Measurements from ENCODE around the gene MED15. TPM values are rescaled to one million over a fixed set of nuclear protein-coding genes. Genes with fewer than 3 reads are reported as not detected.
A peak's percentile ranks its signal among the peaks of the same experiment; 100 is the strongest.
"Not testable (repeated sequence)": the region's sequence is repeated elsewhere in the genome, so short reads cannot be mapped to it uniquely, and the experiment has no call there.

The MED15 gene
- total RNA-seq, 1 donor from 2014 or later = 16.1 TPM

DNA sequence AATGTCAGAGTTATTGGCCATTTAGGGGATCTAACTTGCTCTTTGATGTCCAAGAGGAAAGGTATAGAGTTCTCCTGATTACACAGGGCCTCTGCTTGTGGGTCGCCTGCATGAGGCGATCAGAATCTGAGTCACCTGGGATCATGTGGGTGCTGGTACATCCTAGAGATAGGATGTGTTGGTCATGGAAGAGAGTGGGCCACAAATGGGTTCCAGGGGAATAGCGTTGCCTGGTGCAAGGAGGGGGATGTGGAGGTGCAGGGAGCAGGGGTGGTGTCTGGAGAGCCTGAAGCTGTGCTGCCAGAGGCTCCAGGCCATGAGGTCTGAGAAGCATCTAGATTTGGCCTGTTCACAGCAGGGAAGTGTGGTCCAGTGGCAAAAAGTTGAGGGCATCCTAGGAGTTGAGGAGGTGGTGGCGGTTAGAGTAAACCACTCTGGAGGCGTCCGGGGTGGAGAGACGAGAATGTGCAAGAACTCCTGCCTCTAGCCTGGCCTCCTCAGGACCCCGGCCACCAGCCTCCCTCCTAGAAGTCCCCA lies 92.8 kb downstream of the MED15 start:
- DNase-seq (ENCODE audit: low read depth in 2 of 2) = no peak

DNA sequence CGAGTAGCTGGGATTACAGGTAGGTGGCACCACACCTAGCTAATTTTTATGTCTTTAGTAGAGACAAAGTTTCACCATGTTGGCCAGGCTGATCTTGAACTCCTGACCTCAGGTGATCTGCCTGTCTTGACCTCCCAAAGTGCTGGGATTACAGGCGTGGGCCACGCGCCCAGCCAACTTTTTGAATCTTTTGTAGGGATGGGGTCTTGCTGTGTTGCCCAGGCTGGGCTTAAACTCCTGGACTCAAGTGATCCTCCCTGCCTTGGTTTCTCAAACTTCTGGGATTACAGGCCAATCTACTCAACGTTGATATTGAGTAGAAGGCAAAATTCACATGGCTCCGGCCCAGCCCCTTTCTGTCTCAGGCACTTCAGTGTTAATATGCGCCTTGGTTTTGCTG lies 93.9 kb downstream of the MED15 start:
- no peak for DNase-seq (ENCODE audit: low read depth in 2 of 2)

DNA sequence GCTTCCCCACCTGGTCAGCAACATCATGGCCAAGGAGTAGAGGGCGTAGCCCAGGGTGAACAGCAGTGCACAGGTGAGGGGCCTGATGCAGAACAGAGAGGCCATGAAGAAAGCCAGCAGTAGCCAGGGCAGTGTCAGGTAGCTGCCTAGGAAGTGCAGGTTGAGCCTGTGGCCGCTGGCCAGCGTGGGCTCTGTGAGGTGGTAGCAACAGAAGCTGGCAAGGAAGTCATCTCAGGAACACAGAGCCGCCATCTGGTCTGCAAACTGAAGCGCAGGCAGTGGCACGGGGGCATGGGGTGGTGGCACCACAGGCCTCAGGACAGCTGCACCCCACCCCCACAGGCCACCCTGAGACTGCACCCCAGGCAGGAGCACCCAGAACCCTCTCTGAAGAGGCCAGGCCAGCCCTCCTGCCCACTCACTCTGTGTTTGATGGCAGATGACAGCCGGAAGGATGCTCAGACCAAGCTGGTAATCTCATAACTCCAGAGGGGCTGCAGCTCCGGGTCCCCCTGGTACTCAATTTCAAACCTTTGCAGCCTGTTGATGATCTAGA lies 95.3 kb downstream of the MED15 start:
- DNase-seq (ENCODE audit: low read depth in 2 of 2) = no peak

DNA sequence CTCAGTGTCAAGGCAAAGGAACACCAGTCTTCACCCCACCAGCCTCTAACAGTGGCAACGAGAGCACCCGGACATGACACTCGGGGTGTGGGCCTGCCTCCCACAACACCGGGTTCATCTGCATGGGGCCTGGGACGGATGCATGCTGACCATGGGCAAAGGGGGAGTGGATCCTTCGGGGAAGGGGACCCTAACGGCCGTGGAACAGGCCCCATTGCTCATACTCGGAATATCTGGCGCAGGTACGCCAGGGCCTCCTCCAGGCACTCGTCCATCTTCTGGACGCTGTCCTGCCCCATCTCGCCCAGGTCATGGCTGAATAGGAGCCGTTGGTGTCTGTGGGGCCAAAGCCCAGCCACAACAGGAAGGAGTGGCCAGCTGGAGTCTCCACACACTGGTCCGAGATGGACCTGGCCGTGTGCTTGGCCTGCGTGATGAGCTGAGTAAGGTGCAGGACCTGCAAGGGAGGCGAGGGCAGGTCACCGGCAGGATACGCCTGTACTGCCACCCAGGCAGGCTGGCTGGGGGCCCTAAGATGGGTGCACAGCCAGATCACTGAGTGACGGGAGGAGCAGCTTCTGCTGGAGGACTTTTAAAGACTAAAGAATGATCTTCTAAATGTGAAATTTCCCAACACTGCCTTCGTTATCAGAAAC lies 96.8 kb downstream of the MED15 start:
- no peak for DNase-seq (ENCODE audit: low read depth in 2 of 2)

DNA sequence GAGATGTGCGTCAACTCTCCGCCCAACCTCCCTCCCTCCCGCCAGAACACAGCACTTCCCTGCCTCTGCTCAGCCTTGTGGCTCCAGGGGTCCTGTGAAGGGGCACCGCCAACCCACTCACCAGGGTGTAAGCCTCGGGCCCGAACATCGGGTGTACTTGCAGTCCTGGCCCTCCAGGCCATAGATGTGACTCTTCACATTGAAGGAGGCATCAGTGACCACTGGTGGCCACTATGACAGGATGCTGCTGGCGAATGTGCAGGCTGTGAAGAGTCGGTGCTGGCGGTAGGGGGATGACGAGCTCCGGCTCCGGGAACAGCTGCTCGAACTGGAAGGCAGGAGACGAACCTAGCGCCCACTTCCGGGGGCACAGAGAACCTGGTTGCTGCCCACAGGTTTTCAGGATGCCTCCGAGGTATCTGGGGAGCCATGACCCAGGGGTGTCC lies 97.4 kb downstream of the MED15 start:
- DNase-seq (ENCODE audit: low read depth in 2 of 2) = no peak

DNA sequence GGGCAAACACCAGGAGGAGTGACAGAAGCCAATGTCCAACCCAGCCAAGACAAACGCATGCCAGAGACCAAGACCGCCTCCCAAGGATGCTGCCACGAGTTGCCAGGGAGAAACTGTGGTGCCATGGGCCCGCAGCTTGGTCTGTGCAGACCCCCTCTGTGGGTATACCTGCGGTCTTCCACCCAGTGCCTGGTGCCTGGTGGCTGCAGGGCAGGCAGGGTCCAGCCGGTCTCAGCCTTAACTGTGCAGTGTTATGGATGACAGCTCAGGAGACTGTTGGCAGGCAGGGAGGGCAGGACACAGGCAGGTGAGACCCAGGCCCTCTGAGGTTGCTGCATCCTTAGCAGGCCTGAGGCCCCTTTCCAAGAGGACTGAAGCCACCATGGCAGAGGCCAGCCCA lies 97.9 kb downstream of the MED15 start:
- DNase-seq (ENCODE audit: low read depth in 2 of 2) = no peak

DNA sequence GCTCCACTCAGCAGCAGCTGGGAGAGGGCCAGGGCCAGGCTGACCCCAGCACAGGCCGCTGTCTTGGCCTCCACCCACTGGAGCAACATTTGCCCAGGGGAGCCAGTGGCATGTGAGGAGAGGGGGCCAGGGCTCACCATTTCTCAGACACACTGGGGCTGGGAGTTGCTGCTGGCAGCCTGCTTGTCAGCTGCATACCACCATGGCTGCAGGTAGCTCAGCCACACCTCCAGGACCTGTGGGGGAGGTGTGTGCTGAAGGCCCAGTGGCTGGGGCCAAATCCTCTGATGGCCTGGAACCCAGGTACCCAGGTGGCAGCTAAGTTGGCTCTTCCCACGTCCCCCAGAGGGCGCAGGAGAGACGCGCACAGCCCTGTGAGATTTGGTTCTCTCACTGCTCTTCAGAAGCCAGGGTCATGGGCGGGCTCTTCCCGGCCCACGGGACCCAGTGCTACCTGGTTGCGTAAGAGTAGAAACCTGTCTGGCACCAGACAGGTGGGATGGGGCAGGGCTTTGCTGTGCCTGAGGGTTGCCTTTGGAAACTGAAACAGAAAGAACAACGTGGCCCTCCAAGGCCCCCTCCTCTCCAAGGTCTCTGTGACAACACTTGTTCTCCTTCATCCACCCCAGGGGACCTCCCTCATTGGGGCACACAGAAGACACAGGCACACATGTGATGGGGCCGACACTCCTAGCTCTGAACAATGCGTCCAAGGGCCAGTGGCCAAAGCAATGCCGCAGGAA lies 98.8 kb downstream of the MED15 start:
- DNase-seq (ENCODE audit: low read depth in 2 of 2) = peak; percentile 70 to 80

DNA sequence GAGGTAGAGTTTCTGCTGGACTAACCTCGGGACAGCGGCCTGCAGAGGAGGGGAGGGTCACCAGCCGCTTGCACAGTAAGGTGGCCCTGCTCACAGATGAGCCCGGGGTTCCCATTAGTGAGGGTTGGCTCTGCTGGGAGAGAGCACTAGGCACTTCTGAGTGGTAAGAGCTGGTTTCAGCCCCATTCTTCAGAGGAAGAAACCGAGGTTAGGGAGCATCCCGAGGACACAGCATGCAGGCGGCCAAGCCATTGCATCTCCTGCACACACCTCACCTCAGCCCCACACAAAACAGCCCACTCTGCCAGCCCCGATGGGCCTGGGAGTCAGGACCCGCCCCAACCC lies 99.3 kb downstream of the MED15 start:
- no peak for DNase-seq (ENCODE audit: low read depth in 2 of 2)

DNA sequence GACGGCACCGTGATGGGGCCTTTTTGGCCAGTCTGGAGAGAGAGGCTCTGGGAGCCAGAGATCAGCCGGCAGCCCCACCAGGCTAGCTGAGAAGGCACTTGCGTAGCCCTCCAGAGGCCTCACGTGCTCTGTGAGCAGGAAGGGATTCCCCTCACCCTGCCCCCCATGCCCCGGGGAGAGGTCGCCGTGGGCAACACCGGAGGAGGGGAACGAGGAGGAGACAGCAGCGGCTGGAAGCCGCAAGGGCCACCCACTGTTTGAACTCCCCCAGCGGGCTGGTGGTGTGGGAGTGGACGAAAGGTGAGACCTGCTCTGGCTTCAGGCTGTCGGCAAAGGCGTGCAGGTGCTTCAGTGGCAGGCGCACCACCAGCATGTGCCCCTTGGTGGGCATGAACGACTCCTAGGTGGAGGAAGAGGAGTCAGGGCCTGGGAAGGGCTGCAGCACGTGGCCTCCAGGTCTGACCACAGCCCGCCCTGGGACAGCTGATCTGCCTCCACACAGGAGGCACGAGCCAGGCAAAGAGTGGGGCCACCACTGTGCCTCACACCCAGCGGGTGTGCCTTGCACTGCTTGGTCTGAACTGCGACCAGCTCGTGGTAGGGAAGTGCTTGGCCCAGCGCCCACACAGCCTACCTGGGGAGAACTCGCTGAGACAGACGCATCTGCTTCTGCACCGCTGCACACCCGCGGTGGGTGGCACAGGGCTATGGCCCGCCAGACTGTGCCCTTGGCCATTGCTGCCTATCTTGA lies 99.9 kb downstream of the MED15 start:
- DNase-seq (ENCODE audit: low read depth in 2 of 2) = no peak

DNA sequence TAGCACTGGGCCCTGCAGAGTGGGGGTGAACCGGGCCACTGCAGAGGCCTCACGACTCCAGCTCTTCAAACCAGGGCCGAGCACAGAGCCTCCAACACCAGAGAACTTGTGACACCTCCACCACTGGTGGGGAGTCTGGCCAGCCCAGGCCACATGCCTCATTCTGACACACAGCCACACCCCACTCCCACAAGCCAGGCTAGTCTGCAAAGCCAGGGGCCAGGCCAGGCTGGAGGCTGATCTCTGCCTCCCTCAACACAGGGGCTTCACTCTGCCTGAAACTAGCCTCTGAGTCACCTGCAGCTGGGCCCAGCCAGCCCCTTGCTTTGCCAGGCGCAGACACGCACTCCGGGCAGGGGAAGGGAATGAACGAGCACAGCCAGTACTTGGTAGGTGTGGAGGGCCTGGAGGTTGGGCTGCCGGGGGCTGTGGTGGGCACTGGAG lies 102.9 kb downstream of the MED15 start:
- DNase-seq (ENCODE audit: low read depth in 2 of 2) = no peak

DNA sequence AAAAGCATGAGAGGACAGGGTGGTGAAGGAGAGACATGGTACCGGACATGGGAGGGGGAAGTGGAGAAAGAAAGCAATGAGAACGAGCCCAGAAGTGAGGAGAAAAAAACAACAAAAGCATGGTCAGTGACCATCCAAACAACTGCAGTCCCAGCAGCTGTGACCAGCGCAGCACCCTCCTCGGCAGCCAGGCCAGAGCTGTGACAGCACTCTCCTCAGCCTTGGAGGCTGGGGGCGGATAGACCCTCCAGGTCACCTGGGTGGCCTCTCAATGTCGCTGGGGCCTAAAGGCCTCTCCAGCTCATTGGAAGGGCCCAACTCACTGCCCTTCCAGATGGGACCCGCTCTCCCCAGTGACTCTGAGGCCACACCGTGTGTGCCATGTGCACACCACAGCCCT lies 103.3 kb downstream of the MED15 start:
- DNase-seq (ENCODE audit: low read depth in 2 of 2) = no peak

DNA sequence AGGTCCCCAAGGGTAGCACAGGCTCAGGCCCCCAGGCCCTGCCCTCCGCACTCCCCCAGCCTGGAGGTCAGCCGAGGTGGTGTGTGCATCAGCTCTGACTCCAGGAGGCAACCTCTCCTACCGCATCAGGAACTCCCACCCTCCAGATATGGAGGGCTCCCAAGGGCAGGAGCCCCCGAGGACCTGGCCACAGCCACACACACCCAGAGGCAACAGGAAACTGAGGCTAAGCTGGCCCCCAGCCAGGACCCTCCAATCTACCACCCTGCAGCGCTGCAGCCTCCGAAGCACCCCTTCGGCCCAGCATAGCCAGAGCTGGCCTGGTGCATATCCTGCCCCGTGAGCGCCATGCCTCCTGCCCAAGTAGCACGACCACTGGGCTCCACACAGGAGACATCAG lies 104.0 kb downstream of the MED15 start:
- no peak for DNase-seq (ENCODE audit: low read depth in 2 of 2)

DNA sequence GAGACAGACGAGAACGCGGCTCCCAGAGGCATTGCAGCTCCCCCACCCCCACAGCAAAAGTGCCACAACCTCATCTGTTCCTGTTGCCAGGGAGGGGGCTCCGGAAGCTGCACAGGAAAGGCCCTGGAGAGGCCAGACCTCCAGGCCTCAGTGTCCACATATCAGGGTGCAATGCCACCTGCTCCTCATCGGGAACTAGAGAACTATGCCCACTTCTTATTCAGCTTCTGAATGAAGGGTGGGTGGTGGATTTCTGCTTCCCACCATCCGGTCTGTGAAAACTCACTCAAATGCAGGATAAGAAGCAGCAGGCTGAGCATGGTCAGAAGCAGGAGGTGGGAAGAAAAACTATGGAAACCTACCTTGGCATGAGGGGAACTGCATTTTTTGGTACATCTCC lies 105.9 kb downstream of the MED15 start:
- DNase-seq (ENCODE audit: low read depth in 2 of 2) = no peak

DNA sequence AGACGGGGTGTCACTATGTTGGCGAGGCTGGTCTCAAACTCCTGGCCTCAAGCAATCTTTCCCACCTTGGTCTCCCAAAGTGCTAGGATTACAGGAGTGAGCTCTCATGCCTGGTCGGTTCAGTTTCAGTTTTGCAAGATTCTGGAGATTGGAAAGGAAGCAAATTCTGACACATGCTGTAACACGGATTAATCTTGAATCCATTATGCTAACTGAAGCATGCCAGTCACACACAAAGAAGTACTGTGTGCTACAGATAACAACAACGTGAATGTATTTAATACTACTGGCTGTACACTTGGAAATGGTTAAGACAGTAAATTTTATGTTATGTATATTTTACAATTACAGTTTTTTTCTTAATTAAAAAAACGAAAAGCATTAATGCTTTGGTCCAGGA lies 107.6 kb downstream of the MED15 start:
- DNase-seq (ENCODE audit: low read depth in 2 of 2) = no peak

DNA sequence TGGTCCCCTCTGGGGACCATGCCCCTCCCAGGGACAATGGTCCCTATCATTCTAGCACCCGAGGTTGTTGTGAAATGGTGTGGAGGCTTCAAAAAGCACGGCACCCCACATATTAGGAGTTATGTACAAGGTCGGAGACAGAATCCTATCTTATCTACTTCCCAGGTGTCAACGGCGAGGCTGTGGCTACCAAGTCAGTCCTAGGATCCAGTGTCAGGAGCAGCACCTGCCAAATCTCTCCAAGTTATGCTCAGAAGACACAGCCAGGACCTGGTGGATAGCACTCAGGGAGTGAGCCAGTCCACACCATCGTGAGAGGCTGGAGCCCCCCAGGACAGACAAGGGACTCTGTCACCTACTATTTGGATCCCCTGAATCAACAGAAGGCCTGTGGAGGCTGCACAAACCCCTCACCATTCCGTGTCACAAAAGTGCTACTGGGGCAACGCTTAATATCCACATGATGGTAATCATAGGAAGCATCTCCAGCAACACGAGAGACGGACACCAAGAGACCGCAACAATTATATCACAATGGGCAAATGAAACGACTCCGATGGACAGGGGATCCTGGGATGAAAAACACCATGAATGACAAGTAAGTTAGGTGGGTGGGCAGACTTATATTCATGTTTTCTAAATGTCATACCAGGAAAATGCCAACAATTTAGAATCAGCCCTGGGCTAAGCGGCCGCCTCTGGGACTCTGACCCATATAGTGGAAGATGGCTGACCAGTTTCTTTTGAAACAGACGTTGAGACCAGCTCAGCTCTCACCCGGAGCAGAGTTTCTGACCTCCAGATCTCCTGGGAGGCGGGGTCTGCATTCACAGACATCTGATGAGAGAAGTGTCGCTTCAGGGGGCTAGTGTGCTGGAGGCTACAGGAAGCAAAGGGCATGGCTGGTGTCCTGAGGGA lies 108.4 kb downstream of the MED15 start:
- DNase-seq (ENCODE audit: low read depth in 2 of 2) = no peak

DNA sequence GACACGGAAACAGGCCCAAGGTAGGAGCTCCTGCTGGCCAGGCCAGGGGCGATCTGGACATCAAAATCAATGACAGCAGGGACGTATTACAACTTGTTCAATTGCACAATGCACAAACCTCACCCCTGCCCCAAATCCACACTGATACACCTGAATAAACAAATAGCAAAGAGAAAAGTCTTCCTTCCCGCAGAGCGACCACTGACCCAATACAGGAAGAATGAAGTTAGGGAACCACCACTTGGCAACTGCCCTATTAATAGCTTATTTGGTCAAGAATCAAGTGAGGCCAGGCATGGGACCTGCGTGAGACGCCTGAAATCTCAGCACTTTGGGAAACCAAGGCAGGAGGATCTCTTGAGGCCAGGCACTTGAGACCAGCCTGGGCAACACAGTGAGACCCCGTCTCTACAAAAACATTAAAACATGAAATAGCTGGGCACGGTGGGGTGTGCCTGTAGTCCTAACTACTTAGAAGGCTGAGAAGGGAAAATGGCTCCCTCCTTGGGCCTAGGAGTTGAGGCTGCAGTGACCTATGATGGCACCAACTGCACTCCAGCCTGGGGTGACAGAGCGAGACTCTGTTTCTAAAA lies 109.1 kb downstream of the MED15 start:
- no peak for DNase-seq (ENCODE audit: low read depth in 2 of 2)

DNA sequence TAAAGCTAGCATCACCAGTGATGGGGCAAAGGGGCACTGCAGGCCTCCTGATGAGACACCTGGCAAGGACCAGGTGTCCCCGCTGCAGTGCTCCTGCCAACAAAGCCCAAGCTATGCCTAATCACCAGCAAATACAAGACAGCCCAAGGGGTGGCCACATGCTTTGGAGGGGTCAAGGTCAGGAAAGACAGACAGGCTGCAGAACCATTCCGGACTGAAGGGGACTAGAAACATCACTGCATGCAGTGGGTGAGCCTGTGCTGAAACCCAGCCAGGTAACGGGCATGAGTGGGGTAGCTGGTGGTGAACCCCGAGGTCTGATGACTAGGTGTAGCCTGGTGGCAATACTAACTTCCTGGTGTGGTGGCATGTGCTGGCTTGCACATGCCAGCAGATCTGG lies 111.1 kb downstream of the MED15 start:
- DNase-seq (ENCODE audit: low read depth in 2 of 2) = no peak

DNA sequence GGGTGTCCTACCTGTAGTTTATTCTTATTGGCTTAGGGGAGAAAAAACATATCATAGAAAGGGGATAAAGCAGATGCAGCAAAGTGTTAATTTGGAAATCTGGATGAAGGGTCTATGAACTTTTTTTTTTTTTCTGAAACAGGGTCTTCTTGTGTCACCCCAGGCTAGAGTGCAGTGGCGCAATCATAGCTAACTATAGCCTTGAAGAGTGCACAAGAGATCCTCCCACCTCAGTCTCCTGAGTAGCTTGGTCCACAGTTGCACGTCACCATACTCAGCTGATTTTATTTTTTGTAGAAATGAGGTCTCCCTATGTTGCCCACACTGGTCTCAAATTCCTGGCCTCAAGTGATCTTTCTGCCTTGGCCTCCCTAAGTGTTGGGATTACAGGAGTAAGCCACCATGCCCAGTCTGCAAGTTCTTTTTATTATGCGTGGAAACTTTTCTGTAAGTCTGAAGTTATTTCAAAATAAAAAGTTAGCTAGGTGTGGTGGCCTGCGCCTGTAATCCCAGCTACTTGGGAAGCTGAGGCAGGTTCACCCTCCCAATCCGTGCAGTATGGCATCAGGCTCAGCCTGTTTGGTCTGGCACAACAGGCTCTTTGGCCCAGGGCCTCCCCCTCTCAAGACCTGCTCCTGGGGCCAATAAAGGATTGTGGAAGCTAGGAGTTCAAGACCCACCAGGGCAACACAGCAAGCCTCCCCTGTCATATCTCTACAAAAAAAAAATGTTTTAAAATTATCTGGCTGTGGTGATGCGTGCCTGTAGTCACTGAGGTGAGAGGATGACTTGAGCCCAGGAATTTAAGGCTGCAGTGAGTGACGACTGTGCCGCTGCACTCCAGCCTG lies 111.9 kb downstream of the MED15 start:
- no peak for DNase-seq (ENCODE audit: low read depth in 2 of 2)

DNA sequence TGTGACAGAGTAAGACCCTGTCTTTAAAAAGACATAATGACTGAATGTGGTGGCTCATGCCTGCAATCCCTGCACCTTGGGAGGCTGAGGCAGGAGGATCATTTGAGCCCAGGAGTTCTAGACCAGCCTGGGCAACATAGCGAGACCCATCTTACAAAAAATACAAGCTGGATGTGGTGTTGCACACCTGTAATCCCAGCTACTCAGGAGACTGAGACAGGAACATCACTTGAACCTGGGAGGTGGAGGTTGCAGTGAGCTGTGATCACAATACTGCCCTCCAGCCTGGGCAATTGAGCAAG lies 112.4 kb downstream of the MED15 start:
- not testable (repeated sequence) for DNase-seq (ENCODE audit: low read depth in 2 of 2)

DNA sequence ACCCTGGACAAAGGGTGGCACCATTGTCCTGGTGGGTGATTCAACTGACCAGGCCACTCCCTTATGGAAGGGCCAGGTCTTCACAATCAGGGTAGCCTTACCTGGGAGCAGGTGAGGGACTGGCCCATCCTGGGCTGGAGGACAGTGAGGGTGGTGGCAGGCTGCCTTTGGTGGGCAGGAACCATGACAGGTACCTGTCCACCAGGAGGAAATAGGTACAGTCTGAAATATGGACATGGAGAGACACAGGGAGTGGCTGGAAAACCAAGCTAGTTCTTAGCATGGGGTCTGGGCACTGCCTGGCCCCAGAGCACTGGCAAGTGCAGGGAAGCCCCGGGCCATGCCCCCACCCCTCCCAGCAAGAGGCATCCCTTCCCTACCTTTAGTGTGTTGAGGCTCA lies 113.8 kb downstream of the MED15 start:
- DNase-seq (ENCODE audit: low read depth in 2 of 2) = no peak
